Epithelial cell of esophagus (primary cell): ENCODE measurements around the gene ZFR2.

Experiments
- DNase-seq: peaks from one replicate; pipeline ENCODE4 v3.0.0; 2010; ENCODE audit warnings: low read depth
- H3K4me3 ChIP-seq: 2 replicates; pipeline ENCODE4 v1.5.1; 2011; ENCODE audit warnings: mild to moderate bottlenecking, low read length, control low read depth
- CTCF ChIP-seq: IDR thresholded peaks from 2 replicates; pipeline ENCODE4 v1.5.1; 2011; ENCODE audit warnings: low read depth, mild to moderate bottlenecking, low read length, control low read depth, inconsistent platforms; ENCODE audit not compliant: insufficient read depth; ENCODE audit errors: missing control alignments

The ZFR2 gene

GRCh38 chr19:3809881-3810707 lies 58.7 kb downstream of the ZFR2 start:
- no peak for TF ChIP-seq CTCF
- no peak for DNase-seq
- no peak overlapping the region for H3K4me3 ChIP-seq

- no peak for TF ChIP-seq CTCF
- no peak for DNase-seq
- H3K4me3 ChIP-seq: no peak overlapping the region
Measured at GRCh38 chr19:3808420-3809143, 60.3 kb downstream of the ZFR2 start.

GRCh38 chr19:3807574-3808354 lies 61.1 kb downstream of the ZFR2 start:
- TF ChIP-seq CTCF: no peak
- no peak for DNase-seq
- no peak overlapping the region for H3K4me3 ChIP-seq

GRCh38 chr19:3807131-3807480 lies 61.7 kb downstream of the ZFR2 start:
- TF ChIP-seq CTCF: no peak
- no peak for DNase-seq
- H3K4me3 ChIP-seq: no peak overlapping the region

GRCh38 chr19:3805859-3806258 lies 63.0 kb downstream of the ZFR2 start:
- no peak for TF ChIP-seq CTCF
- DNase-seq: no peak

GRCh38 chr19:3804429-3804828 lies 64.4 kb downstream of the ZFR2 start:
- H3K4me3 ChIP-seq: no peak overlapping the region
- TF ChIP-seq CTCF: no peak
- DNase-seq: no peak

More at GRCh38 chr19:3805859-3806258, 63.0 kb downstream of the ZFR2 start:
- H3K4me3 ChIP-seq: no peak overlapping the region
